Upper lobe of left lung (tissue), 4 donors: ENCODE data around the gene PPP6C.

Experiments used
- CTCF ChIP-seq, 6 experiments: fragments of 450-650 bp in 4 of 6; fragments of 200-600 bp in 2 of 6; sonication (generic) in 2 of 6; IDR thresholded peaks; one replicate each; pipeline ENCODE4 v1.5.1; 2016 to 2019; ENCODE audit warnings: antibody characterized with exemption in 6 of 6
- POLR2A ChIP-seq, 4 donors: fragments of 450-650 bp; IDR thresholded peaks; one replicate each; pipeline ENCODE4 v1.5.1; 2016 to 2017; ENCODE audit warnings: antibody characterized with exemption in 4 of 4, mild to moderate bottlenecking in 2 of 4

- TF ChIP-seq CTCF (IDR thresholded peaks at IDR 0.05) (no peak), POLR2A (IDR thresholded peaks at IDR 0.05) (no peak)
These were observed 69.8 kb downstream of the PPP6C start for GRCh38 chr9:125119643-125120286.
